KMS-11 (cell line): Measurements from ENCODE around the gene TNRC6B.
A peak's percentile ranks its signal among the peaks of the same experiment; 100 is the strongest.

Experiments used
- H2AFZ ChIP-seq: fragments of 200-600 bp; sonication (generic); 2 replicates; pipeline ENCODE4 v1.6.1; 2016; ENCODE audit warnings: antibody characterized with exemption, mixed run types, low read depth
- H3K27ac ChIP-seq: fragments of 200-600 bp; sonication (generic); 2 replicates; pipeline ENCODE4 v1.6.1; 2016; ENCODE audit warnings: mild to moderate bottlenecking, mixed run types
- H3K27me3 ChIP-seq: fragments of 200-600 bp; sonication (generic); 2 replicates; pipeline ENCODE4 v1.6.1; 2017; ENCODE audit warnings: mild to moderate bottlenecking, low read depth, mixed run types, moderate library complexity; ENCODE audit not compliant: insufficient read depth
- H3K36me3 ChIP-seq: fragments of 200-600 bp; sonication (generic); 2 replicates; pipeline ENCODE4 v1.6.1; 2017; ENCODE audit warnings: mild to moderate bottlenecking, mixed run types; ENCODE audit not compliant: insufficient read depth
- H3K4me1 ChIP-seq: fragments of 200-600 bp; sonication (generic); 2 replicates; pipeline ENCODE4 v1.6.1; 2016; ENCODE audit warnings: mild to moderate bottlenecking, low read depth, mixed run types; ENCODE audit not compliant: poor library complexity, severe bottlenecking
- H3K4me2 ChIP-seq: fragments of 200-600 bp; sonication (generic); 2 replicates; pipeline ENCODE4 v1.7.0; 2016; ENCODE audit warnings: mild to moderate bottlenecking, mixed run types
- H3K4me3 ChIP-seq: fragments of 200-600 bp; sonication (generic); IDR thresholded peaks from 2 replicates; pipeline ENCODE4 v1.6.1; 2017; ENCODE audit warnings: low read depth, low read length, mixed read lengths; ENCODE audit not compliant: insufficient read depth
- H3K79me2 ChIP-seq: fragments of 200-600 bp; sonication (generic); 2 replicates; pipeline ENCODE4 v1.6.1; 2016; ENCODE audit warnings: low read depth, mixed run types; ENCODE audit not compliant: insufficient read depth
- H3K9ac ChIP-seq: fragments of 200-600 bp; sonication (generic); 2 replicates; pipeline ENCODE4 v1.6.1; 2016; ENCODE audit warnings: mild to moderate bottlenecking, mixed run types
- H4K20me1 ChIP-seq: fragments of 200-600 bp; sonication (generic); 2 replicates; pipeline ENCODE4 v1.6.1; 2016; ENCODE audit warnings: mild to moderate bottlenecking, mixed run types; ENCODE audit not compliant: insufficient read depth
- CTCF ChIP-seq: fragments of 200-600 bp; sonication (generic); conservative IDR thresholded peaks from 2 replicates; pipeline ENCODE4 v1.6.1; 2017; ENCODE audit warnings: low read depth, mild to moderate bottlenecking, antibody characterized with exemption, low read length, moderate library complexity, mixed read lengths

Gene TNRC6B

DNA sequence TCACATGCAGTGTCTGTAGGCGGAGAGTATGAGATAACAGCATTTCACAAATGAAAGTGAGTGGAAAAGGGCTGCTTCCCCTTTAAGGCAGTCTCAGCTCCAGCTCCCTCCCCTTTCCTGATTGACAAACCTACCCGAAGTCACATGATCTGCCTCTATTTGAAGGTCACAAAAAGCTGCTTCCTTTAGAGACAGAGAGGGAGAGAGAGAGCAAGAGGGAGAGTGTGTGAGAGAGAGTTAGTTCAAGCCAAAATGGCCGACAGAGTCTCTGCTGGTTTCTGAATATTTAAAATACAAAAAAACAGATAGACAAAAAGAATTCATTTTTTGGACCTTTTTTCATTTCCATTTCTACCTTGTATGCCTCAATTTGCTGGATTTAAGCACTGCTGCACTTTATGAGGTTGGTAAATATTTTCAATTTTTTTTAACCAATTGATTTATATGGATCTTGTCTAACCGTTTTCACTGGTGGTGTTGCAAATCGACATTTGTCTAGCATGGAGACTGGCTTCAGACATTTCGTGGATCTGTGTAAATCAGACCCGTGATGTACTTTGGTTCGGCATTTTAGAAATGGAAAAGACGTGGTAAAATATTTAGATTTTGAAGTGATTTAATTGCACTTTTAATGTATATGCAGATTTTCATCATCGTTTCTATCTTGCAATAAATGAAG, at the start of gene TNRC6B:
Gene TNRC6B (plus strand): TSS at position 188 of the 679 bp plus-strand sequence. CDS start 211 bp downstream, at position 399.
- peak within 1 kb of the TSS; percentile 84 for H3K9ac ChIP-seq
- no peaks in the 10 kb centered on the region for H3K27me3 ChIP-seq
- peak within 1 kb of the TSS; percentile 76 for H3K27ac ChIP-seq
- no peaks in the 10 kb centered on the region for H4K20me1 ChIP-seq
- no peaks in the 10 kb centered on the region for H3K36me3 ChIP-seq
- peaks cover 28% of the 10 kb centered on the region for H3K4me1 ChIP-seq
- peak within 1 kb of the TSS; percentile 16 for H3K4me3 ChIP-seq
- peaks cover 50% of the 10 kb centered on the region for H3K79me2 ChIP-seq
- H3K4me2 ChIP-seq = peak within 1 kb of the TSS; percentile 90
- H2AFZ ChIP-seq = peak within 1 kb of the TSS; percentile 60
- no peak for TF ChIP-seq CTCF

DNA sequence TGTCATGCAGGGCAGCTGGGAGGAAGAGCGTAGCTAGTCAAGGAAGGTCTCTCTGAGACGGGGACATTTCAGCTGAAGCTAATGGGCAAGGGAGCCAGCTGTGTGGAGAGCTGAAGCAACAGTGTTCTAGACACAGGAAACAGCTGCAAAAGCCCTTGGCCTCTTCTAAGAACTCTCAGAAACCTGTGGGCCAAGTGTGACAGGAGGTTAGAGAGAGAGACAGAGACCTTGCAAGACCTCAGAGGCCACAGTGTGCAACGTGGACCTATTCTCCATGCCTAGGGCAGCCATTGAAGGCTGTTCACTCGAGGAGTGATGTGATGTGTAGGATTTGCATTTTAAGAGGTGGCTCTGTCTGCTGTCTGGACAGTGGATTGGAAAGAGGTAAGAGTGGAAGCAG, 48.7 kb upstream of the TNRC6B start:
- Histone ChIP-seq H4K20me1 (no peaks in the 10 kb centered on the region), H3K27me3 (no peaks in the 10 kb centered on the region), H3K36me3 (no peaks in the 10 kb centered on the region), H3K27ac (peak overlapping the region; percentile 63), H3K9ac (peak overlapping the region; percentile 31; the same call in 1 of the 2 replicates), H2AFZ (peak overlapping the region; percentile 63; the same call in 1 of the 2 replicates), H3K4me2 (peak overlapping the region; percentile 52), H3K4me3 (no peak overlapping the region), H3K79me2 (no peaks in the 10 kb centered on the region), H3K4me1 (peaks cover 17% of the 10 kb centered on the region)
- no peak for TF ChIP-seq CTCF

DNA sequence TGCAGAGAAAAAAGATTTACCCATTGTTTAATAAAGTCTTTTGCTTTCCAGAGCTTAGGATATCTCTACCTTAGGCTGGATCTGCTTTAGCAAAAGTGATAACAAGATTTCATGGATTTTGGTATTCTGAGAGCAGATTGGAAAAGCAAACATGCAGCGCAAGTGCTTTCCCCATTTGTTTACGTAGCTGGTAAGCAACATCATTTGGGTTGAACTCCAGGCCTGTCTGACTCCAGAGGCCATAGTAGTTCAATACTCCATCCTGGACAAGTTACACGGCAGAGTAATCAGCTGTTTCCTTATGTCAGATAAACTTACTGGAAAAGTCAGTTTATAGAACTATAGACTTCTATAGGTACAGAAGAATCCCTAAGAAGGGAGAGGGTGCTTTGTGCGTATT, 40.6 kb upstream of the TNRC6B start:
- Histone ChIP-seq H2AFZ (no peak overlapping the region), H3K27me3 (no peaks in the 10 kb centered on the region), H3K4me1 (no peaks in the 10 kb centered on the region), H3K36me3 (no peaks in the 10 kb centered on the region), H3K9ac (no peak overlapping the region), H4K20me1 (no peaks in the 10 kb centered on the region), H3K27ac (no peak overlapping the region), H3K79me2 (no peaks in the 10 kb centered on the region), H3K4me3 (no peak overlapping the region), H3K4me2 (no peak overlapping the region)
- TF ChIP-seq CTCF = no peak

GRCh38 chr22:40138866-40139265, 38.9 kb upstream of the TNRC6B start:
- Histone ChIP-seq H4K20me1 (no peaks in the 10 kb centered on the region), H3K36me3 (no peaks in the 10 kb centered on the region), H3K9ac (no peak overlapping the region), H3K79me2 (no peaks in the 10 kb centered on the region), H3K4me1 (no peaks in the 10 kb centered on the region), H2AFZ (no peak overlapping the region), H3K27me3 (no peaks in the 10 kb centered on the region), H3K4me3 (no peak overlapping the region), H3K4me2 (no peak overlapping the region), H3K27ac (no peak overlapping the region)
- TF ChIP-seq CTCF = no peak
